Psoas muscle (tissue), 8 donors: ENCODE results near the gene IL1F10. TPM values are rescaled to one million over a fixed set of nuclear protein-coding genes. Genes with fewer than 3 reads are reported as not detected.

Source experiments
- ATAC-seq, 4 donors: fragments of 200-7000 bp; cut with Tn5 transposase; one replicate each; pipeline ENCODE4 v1.9.1; 2020; ENCODE audit warnings: moderate library complexity in 3 of 4, mild to moderate bottlenecking in 2 of 4
- DNase-seq, 2 donors: peaks; one replicate each; pipeline ENCODE4 v3.0.0-alpha.2; 2020
- H3K27ac ChIP-seq: fragments of 200-600 bp; one replicate; pipeline ENCODE4 v1.8.0; 2022
- H3K27me3 ChIP-seq, 3 donors: fragments of 200-600 bp in 1 of 3; one replicate each; pipeline versions ENCODE4 v1.6.1 to v1.8.0; 2013 to 2022; ENCODE audit warnings: low read length in 2 of 3, mild to moderate bottlenecking in 2 of 3, moderate library complexity in 1 of 3; ENCODE audit not compliant: insufficient read depth in 3 of 3
- H3K36me3 ChIP-seq, 2 donors: fragments of 200-600 bp in 1 of 2; one replicate each; pipeline versions ENCODE4 v1.6.1 to v1.8.0; 2013 to 2022; ENCODE audit warnings: low read depth in 1 of 2, mild to moderate bottlenecking in 1 of 2, moderate library complexity in 1 of 2; ENCODE audit not compliant: insufficient read depth in 1 of 2
- H3K4me1 ChIP-seq: fragments of 200-600 bp; one replicate; pipeline ENCODE4 v1.8.0; 2022
- H3K4me3 ChIP-seq: fragments of 200-600 bp; one replicate; pipeline ENCODE4 v1.8.0; 2022; ENCODE audit warnings: mild to moderate bottlenecking
- H3K9me3 ChIP-seq: fragments of 200-600 bp; one replicate; pipeline ENCODE4 v1.8.0; 2022
- WGBS, 3 donors: extraction: QIAGEN DNeasy Blood & Tissue Kit; methylation state at CpG; one replicate each; pipeline versions ENCODE4 v1.1.6 to v1.1.7; 2013; 5-methylcytosine and 5-hydroxymethylcytosine counted together
- intact Hi-C, 2 donors: fragments of 100-400 bp; cut with DNase I; formaldehyde crosslinking; loops; one replicate each; pipeline versions ENCODE4 v1.11.0 to v1.14.2; 2022
- polyA plus RNA-seq, 3 donors: library from polyadenylated mRNA; stranded (reverse); fragments of 200-250 nt; gene quantifications; one replicate each; pipeline ENCODE4 v1.2.3, GENCODE V29; 2013
- total RNA-seq, 4 donors: library from RNA; stranded (reverse); fragmentation: NEBNext Ultra II Directional in 2 of 4; extraction: Animal tissue kit (Norgen Biotek cat#: 25700) in 2 of 4; gene quantifications; one replicate each; pipeline versions ENCODE4 v1.2.1 to v1.2.4, GENCODE V29; 2021 to 2023
- TF ChIP-seq, protein P1 (sequence below): fragments of 200-600 bp; IDR thresholded peaks from one replicate; pipeline ENCODE4 v1.8.0; 2022; ENCODE audit warnings: antibody characterized with exemption
- donor health status: healthy with polysubstance abuse.
- donor health status: DM: no; HTN: no; CAD: no; lungs with moderate emphysema.
- donor health status: Bipolar disorder and iron deficiency.
- donor health status: healthy.
- donor health status: DM: yes; HTN: yes; CAD: no.
- donor health status: DM: no; HTN: no; CAD: no.
- donor health status: DM: no; HTN: no; CAD: no.
- donor health status: DM: yes; HTN: yes; CAD: no.

The IL1F10 gene
- total and polyA plus RNA-seq, 7 donors = not detected

- ATAC-seq (no peak), DNase-seq (no peak)
- WGBS, 3 donors = 62 to 64% (median 63%) methylated on average over 6 of the region's 6 CpGs
- Histone ChIP-seq H3K27me3 (no peaks in the 10 kb centered on the region), H3K4me3 (no peak overlapping the region), H3K36me3 (no peaks in the 10 kb centered on the region), H3K27ac (no peak overlapping the region), H3K9me3 (no peaks in the 10 kb centered on the region), H3K4me1 (no peaks in the 10 kb centered on the region)
- intact Hi-C loops = no loop called here
- TF ChIP-seq, protein P1, sequence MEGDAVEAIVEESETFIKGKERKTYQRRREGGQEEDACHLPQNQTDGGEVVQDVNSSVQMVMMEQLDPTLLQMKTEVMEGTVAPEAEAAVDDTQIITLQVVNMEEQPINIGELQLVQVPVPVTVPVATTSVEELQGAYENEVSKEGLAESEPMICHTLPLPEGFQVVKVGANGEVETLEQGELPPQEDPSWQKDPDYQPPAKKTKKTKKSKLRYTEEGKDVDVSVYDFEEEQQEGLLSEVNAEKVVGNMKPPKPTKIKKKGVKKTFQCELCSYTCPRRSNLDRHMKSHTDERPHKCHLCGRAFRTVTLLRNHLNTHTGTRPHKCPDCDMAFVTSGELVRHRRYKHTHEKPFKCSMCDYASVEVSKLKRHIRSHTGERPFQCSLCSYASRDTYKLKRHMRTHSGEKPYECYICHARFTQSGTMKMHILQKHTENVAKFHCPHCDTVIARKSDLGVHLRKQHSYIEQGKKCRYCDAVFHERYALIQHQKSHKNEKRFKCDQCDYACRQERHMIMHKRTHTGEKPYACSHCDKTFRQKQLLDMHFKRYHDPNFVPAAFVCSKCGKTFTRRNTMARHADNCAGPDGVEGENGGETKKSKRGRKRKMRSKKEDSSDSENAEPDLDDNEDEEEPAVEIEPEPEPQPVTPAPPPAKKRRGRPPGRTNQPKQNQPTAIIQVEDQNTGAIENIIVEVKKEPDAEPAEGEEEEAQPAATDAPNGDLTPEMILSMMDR = no peak
Observed at GRCh38 chr2:113105047-113105785, 37.4 kb downstream of the IL1F10 start.

- Histone ChIP-seq H3K27me3 (no peaks in the 10 kb centered on the region), H3K27ac (no peak overlapping the region), H3K4me1 (no peaks in the 10 kb centered on the region), H3K9me3 (no peaks in the 10 kb centered on the region), H3K36me3 (no peaks in the 10 kb centered on the region), H3K4me3 (no peak overlapping the region)
- ATAC-seq (no peak), DNase-seq (no peak)
- TF ChIP-seq, protein P1 = no peak
- WGBS, 3 donors = 55 to 68% (median 60%) methylated on average over 3 of the region's 3 CpGs
- intact Hi-C loops = no loop called here
Observed at GRCh38 chr2:113111121-113111520, 43.4 kb downstream of the IL1F10 start.

GRCh38 chr2:113111823-113112287 is 44.1 kb downstream of the IL1F10 start:
- no peaks in the 10 kb centered on the region for H3K4me1 ChIP-seq
- TF ChIP-seq, protein P1 = no peak
- ATAC-seq (no peak), DNase-seq (no peak)
- no peaks in the 10 kb centered on the region for H3K27me3 ChIP-seq
- no peaks in the 10 kb centered on the region for H3K36me3 ChIP-seq
- intact Hi-C loops = no loop called here
- 67 to 81% (median 70%) methylated on average over 6 of the region's 6 CpGs for WGBS, 3 donors
- no peaks in the 10 kb centered on the region for H3K9me3 ChIP-seq
- no peak overlapping the region for H3K27ac ChIP-seq
- H3K4me3 ChIP-seq = no peak overlapping the region

GRCh38 chr2:113112441-113112840 is 44.7 kb downstream of the IL1F10 start:
- 84 to 86% (median 85%) methylated on average over 8 of the region's 8 CpGs for WGBS, 3 donors
- intact Hi-C loops = no loop called here
- no peak for ATAC-seq

More at GRCh38 chr2:113112441-113112840, 44.7 kb downstream of the IL1F10 start:
- Histone ChIP-seq H3K9me3 (no peaks in the 10 kb centered on the region), H3K27ac (no peak overlapping the region), H3K4me3 (no peak overlapping the region), H3K27me3 (no peaks in the 10 kb centered on the region), H3K36me3 (no peaks in the 10 kb centered on the region), H3K4me1 (no peaks in the 10 kb centered on the region)
- TF ChIP-seq, protein P1 = no peak
- no peak for DNase-seq
